ENCODE results near the gene SETMAR. TPM values are rescaled to one million over a fixed set of nuclear protein-coding genes. Genes with fewer than 3 reads are reported as not detected.
"Not testable (repeated sequence)": the region's sequence is repeated elsewhere in the genome, so short reads cannot be mapped to it uniquely, and the experiment has no call there.

Gene SETMAR
- total RNA-seq, 1 donor from 2014 or later = 18.3 TPM

GRCh38 chr3:4297486-4297885 is 5.7 kb upstream of the SETMAR start:
- Histone ChIP-seq H3K27me3 (no peaks in the 10 kb centered on the region), H3K4me2 (no peak overlapping the region), H2AFZ (replicated peaks) (no peak overlapping the region), H3K9ac (no peak overlapping the region), H3K27ac (no peak overlapping the region), H3K4me1 (peaks cover 4% of the 10 kb centered on the region), H3K4me3 (no peak overlapping the region), H3K9me3 (ENCODE audit: low read depth) (no peaks in the 10 kb centered on the region), H4K20me1 (ENCODE audit: low read depth) (no peaks in the 10 kb centered on the region), H3F3A (ENCODE audit: low read depth) (no peaks in the 10 kb centered on the region), H3K79me2 (ENCODE audit: low read depth) (no peaks in the 10 kb centered on the region), H3K36me3 (no peaks in the 10 kb centered on the region)
- Mint-ChIP-seq H3K4me3 (no peak overlapping the region), H3K4me1 (peaks cover 39% of the 10 kb centered on the region), H3K27ac (no peak overlapping the region), H3K36me3 (peaks cover 3% of the 10 kb centered on the region), H3K27me3 (ENCODE audit: insufficient read depth, low read depth) (no peaks in the 10 kb centered on the region), H3K9me3 (no peaks in the 10 kb centered on the region)
- TF ChIP-seq EZH2 (IDR thresholded peaks at IDR 0.05) (no peak), CTCF (IDR thresholded peaks at IDR 0.05) (no peak), EZH2phosphoT487 (IDR thresholded peaks at IDR 0.05) (no peak)
- no peak for DNase-seq (ENCODE audit: low spot score)

- Mint-ChIP-seq H3K4me3 (peak overlapping the region; percentile 96), H3K27ac (peak overlapping the region; percentile 61), H3K27me3 (ENCODE audit: insufficient read depth, low read depth) (no peaks in the 10 kb centered on the region), H3K4me1 (peaks cover 18% of the 10 kb centered on the region), H3K36me3 (peaks cover 31% of the 10 kb centered on the region), H3K9me3 (peaks cover 18% of the 10 kb centered on the region)
- peaks cover 41% of the 10 kb centered on the region for H3K79me2 ChIP-seq (ENCODE audit: low read depth)
- TF ChIP-seq EZH2 (IDR thresholded peaks at IDR 0.05) (no peak), EZH2phosphoT487 (IDR thresholded peaks at IDR 0.05) (no peak), CTCF (IDR thresholded peaks at IDR 0.05) (no peak)
- no peak overlapping the region for H3K9ac ChIP-seq
- peak overlapping the region; percentile 82 for H3K4me3 ChIP-seq
- DNase-seq (ENCODE audit: low spot score) = no peak
- H4K20me1 ChIP-seq (ENCODE audit: low read depth) = no peaks in the 10 kb centered on the region
- H3K27me3 ChIP-seq = no peaks in the 10 kb centered on the region
- H3K9me3 ChIP-seq (ENCODE audit: low read depth) = no peaks in the 10 kb centered on the region
- H2AFZ ChIP-seq (replicated peaks) = peak overlapping the region; percentile 91
- no peak overlapping the region for H3K27ac ChIP-seq
- peaks cover 4% of the 10 kb centered on the region for H3K4me1 ChIP-seq
- H3F3A ChIP-seq (ENCODE audit: low read depth) = no peaks in the 10 kb centered on the region
- peaks cover 4% of the 10 kb centered on the region for H3K36me3 ChIP-seq
- peak overlapping the region; percentile 95 for H3K4me2 ChIP-seq
These were observed 422 bp upstream of the SETMAR start for GRCh38 chr3:4302747-4303146.

GRCh38 chr3:4305210-4305609 is 2.0 kb downstream of the SETMAR start:
- Mint-ChIP-seq H3K4me3 (peak overlapping the region; percentile 42), H3K4me1 (peaks cover 18% of the 10 kb centered on the region), H3K9me3 (peaks cover 20% of the 10 kb centered on the region), H3K36me3 (peaks cover 49% of the 10 kb centered on the region)
- H3K27me3 Mint-ChIP-seq (ENCODE audit: insufficient read depth, low read depth); H3K4me1 ChIP-seq; H3F3A ChIP-seq (ENCODE audit: low read depth); H3K27ac Mint-ChIP-seq; H3K4me3 ChIP-seq; H3K9ac ChIP-seq; H2AFZ ChIP-seq (replicated peaks); H4K20me1 ChIP-seq (ENCODE audit: low read depth); H3K27me3 ChIP-seq; DNase-seq (ENCODE audit: low spot score); H3K36me3 ChIP-seq; H3K9me3 ChIP-seq (ENCODE audit: low read depth); H3K27ac ChIP-seq: not testable (repeated sequence)
- peaks cover 53% of the 10 kb centered on the region for H3K79me2 ChIP-seq (ENCODE audit: low read depth)
- H3K4me2 ChIP-seq = peak overlapping the region; percentile 95

GRCh38 chr3:4306091-4306490 is 2.9 kb downstream of the SETMAR start:
- Mint-ChIP-seq H3K36me3 (peaks cover 54% of the 10 kb centered on the region), H3K9me3 (peaks cover 21% of the 10 kb centered on the region), H3K4me1 (peaks cover 20% of the 10 kb centered on the region), H3K4me3 (no peak overlapping the region), H3K27ac (no peak overlapping the region), H3K27me3 (ENCODE audit: insufficient read depth, low read depth) (no peaks in the 10 kb centered on the region)
- no peaks in the 10 kb centered on the region for H3K27me3 ChIP-seq
- peaks cover 53% of the 10 kb centered on the region for H3K79me2 ChIP-seq (ENCODE audit: low read depth)
- no peak overlapping the region for H3K27ac ChIP-seq
- no peak overlapping the region for H3K9ac ChIP-seq
- no peaks in the 10 kb centered on the region for H3K9me3 ChIP-seq (ENCODE audit: low read depth)
- peaks cover 4% of the 10 kb centered on the region for H3K36me3 ChIP-seq
- no peak for TF ChIP-seq EZH2 (IDR thresholded peaks at IDR 0.05)
- no peak for TF ChIP-seq EZH2phosphoT487 (IDR thresholded peaks at IDR 0.05)
- no peak for TF ChIP-seq CTCF (IDR thresholded peaks at IDR 0.05)
- H2AFZ ChIP-seq (replicated peaks) = no peak overlapping the region
- H3F3A ChIP-seq (ENCODE audit: low read depth) = peaks cover 6% of the 10 kb centered on the region
- peaks cover 3% of the 10 kb centered on the region for H4K20me1 ChIP-seq (ENCODE audit: low read depth)
- no peak for DNase-seq (ENCODE audit: low spot score)
- no peak overlapping the region for H3K4me2 ChIP-seq
- peaks cover 15% of the 10 kb centered on the region for H3K4me1 ChIP-seq
- no peak overlapping the region for H3K4me3 ChIP-seq
